Measurements from ENCODE around the gene FZR1. TPM values are rescaled to one million over a fixed set of nuclear protein-coding genes. Genes with fewer than 3 reads are reported as not detected.
"Not testable (repeated sequence)": the region's sequence is repeated elsewhere in the genome, so short reads cannot be mapped to it uniquely, and the experiment has no call there.

The FZR1 gene
- total RNA-seq, 1 donor from 2014 or later = 16.4 TPM

DNA sequence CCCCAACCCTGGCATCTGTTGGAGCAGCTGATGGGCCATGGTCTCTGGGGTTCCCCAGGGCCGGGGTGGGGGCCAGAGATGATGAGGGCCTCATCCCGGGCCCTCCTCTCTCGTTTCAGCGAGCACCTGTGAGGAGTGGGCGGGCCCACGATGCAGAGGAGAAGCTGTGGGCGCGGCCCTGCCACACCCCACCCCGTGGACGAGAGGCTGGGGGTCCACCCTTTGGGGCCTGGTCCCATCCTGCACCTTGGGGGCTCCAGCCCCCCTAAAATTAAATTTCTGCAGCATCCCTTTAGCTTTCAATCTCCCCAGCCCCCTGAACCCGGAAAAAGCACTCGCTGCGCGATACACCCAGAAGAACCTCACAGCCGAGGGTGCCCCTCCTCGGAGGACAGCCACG lies 72.3 kb downstream of the FZR1 start:
- H3K9me3 Mint-ChIP-seq = no peaks in the 10 kb centered on the region
- TF ChIP-seq, protein P1, sequence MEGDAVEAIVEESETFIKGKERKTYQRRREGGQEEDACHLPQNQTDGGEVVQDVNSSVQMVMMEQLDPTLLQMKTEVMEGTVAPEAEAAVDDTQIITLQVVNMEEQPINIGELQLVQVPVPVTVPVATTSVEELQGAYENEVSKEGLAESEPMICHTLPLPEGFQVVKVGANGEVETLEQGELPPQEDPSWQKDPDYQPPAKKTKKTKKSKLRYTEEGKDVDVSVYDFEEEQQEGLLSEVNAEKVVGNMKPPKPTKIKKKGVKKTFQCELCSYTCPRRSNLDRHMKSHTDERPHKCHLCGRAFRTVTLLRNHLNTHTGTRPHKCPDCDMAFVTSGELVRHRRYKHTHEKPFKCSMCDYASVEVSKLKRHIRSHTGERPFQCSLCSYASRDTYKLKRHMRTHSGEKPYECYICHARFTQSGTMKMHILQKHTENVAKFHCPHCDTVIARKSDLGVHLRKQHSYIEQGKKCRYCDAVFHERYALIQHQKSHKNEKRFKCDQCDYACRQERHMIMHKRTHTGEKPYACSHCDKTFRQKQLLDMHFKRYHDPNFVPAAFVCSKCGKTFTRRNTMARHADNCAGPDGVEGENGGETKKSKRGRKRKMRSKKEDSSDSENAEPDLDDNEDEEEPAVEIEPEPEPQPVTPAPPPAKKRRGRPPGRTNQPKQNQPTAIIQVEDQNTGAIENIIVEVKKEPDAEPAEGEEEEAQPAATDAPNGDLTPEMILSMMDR (IDR thresholded peaks at IDR 0.05) = no peak
- Histone ChIP-seq H3K9me3 (ENCODE audit: low read depth) (no peaks in the 10 kb centered on the region), H3K27me3 (peaks cover 79% of the 10 kb centered on the region), H3K4me2 (no peak overlapping the region), H3K9ac (no peak overlapping the region), H3F3A (ENCODE audit: low read depth) (peaks cover 36% of the 10 kb centered on the region), H3K36me3 (no peaks in the 10 kb centered on the region), H3K4me3 (no peak overlapping the region), H2AFZ (replicated peaks) (no peak overlapping the region), H4K20me1 (ENCODE audit: low read depth) (peaks cover 52% of the 10 kb centered on the region), H3K4me1 (peaks cover 11% of the 10 kb centered on the region), H3K79me2 (ENCODE audit: low read depth) (peaks cover under 1% of the 10 kb centered on the region), H3K27ac (no peak overlapping the region)
- no peak overlapping the region for H3K4me3 Mint-ChIP-seq
- H3K4me1 Mint-ChIP-seq = peaks cover 15% of the 10 kb centered on the region
- H3K27me3 Mint-ChIP-seq (ENCODE audit: insufficient read depth, low read depth) = peaks cover 9% of the 10 kb centered on the region
- no peak for DNase-seq (ENCODE audit: low spot score)
- H3K36me3 Mint-ChIP-seq = peaks cover 7% of the 10 kb centered on the region
- H3K27ac Mint-ChIP-seq = no peak overlapping the region

DNA sequence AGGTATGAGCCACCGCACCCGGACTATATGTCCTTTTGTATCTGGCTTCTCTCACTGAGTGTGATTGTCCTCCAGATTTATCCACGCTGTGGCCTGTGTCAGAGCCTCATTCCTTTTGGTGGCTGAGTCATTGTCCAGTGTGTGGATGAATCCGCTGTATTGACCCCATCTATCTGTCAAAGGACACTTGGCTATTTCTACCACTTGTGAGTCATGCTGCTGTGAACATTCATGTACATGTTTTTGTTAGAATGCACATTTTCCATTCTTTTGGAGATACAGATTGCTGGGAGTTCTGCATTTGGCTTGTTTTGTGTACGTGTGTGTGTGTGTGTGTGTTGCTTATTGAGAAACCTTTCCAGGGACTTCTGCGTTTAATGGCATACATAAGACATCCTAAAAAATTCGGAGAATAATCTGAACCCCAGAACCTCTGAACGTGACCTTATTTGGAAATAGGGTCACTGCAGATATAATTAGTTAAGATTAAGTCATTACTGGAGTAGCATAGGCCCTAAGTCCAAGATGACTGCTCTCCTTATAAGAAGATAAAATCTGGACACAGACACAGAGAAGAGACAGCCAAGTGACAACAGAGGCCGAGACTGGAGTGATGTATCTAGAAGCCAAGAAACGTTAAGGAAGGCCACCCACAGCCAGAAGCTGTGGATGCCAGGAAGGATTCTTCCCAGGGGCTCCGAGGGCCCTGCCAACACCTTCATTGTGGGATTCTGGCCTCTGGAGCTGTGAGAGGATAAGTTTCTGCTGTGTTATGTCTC lies 74.2 kb downstream of the FZR1 start:
- H3K4me3 ChIP-seq = no peak overlapping the region
- Mint-ChIP-seq H3K4me3 (peak overlapping the region; percentile 41), H3K4me1 (peaks cover 8% of the 10 kb centered on the region), H3K36me3 (peaks cover 2% of the 10 kb centered on the region), H3K9me3 (no peaks in the 10 kb centered on the region), H3K27ac (no peak overlapping the region), H3K27me3 (ENCODE audit: insufficient read depth, low read depth) (peaks cover 17% of the 10 kb centered on the region)
- no peak for DNase-seq (ENCODE audit: low spot score)
- no peak overlapping the region for H3K9ac ChIP-seq
- H3K36me3 ChIP-seq = no peaks in the 10 kb centered on the region
- H3K27ac ChIP-seq = no peak overlapping the region
- no peak overlapping the region for H2AFZ ChIP-seq (replicated peaks)
- peaks cover 11% of the 10 kb centered on the region for H3K4me1 ChIP-seq
- no peaks in the 10 kb centered on the region for H3K9me3 ChIP-seq (ENCODE audit: low read depth)
- TF ChIP-seq EZH2phosphoT487 (IDR thresholded peaks at IDR 0.05) (no peak), EZH2 (IDR thresholded peaks at IDR 0.05) (no peak)
- TF ChIP-seq, protein P1 (IDR thresholded peaks at IDR 0.05) = no peak
- H3K27me3 ChIP-seq = peaks cover 91% of the 10 kb centered on the region
- H3F3A ChIP-seq (ENCODE audit: low read depth) = peaks cover 25% of the 10 kb centered on the region
- no peak overlapping the region for H3K4me2 ChIP-seq
- no peaks in the 10 kb centered on the region for H3K79me2 ChIP-seq (ENCODE audit: low read depth)
- peaks cover 33% of the 10 kb centered on the region for H4K20me1 ChIP-seq (ENCODE audit: low read depth)

DNA sequence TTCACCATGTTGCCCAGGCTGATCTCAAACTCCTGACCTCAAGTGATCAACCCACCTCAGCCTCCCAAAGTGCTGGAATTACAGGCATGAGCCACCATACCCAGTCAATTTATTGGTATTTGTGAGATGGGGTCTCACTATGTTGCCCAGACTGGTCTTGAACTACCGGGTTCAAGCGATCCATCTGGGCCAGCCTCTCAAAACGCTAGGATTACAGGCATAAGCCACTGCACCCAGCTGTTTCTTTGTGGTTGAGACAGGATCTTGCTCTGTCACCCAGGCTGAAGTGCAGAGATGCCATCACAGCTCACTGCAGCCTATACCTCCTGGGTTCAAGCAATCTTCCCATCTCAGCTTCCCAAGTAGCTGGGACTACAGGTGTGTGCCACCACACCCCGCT lies 75.7 kb downstream of the FZR1 start:
- not testable (repeated sequence) for H3K4me3 ChIP-seq; H3K4me3 Mint-ChIP-seq; H3K79me2 ChIP-seq (ENCODE audit: low read depth); H3K4me1 Mint-ChIP-seq; H3K27ac Mint-ChIP-seq; DNase-seq (ENCODE audit: low spot score); H2AFZ ChIP-seq (replicated peaks); H3K4me2 ChIP-seq; H3K4me1 ChIP-seq; H3K27ac ChIP-seq; H3K36me3 Mint-ChIP-seq; H3K9me3 ChIP-seq (ENCODE audit: low read depth); H3K9ac ChIP-seq; H3K36me3 ChIP-seq; H3K9me3 Mint-ChIP-seq
- peaks cover 17% of the 10 kb centered on the region for H3K27me3 Mint-ChIP-seq (ENCODE audit: insufficient read depth, low read depth)
- peaks cover 18% of the 10 kb centered on the region for H4K20me1 ChIP-seq (ENCODE audit: low read depth)
- peaks cover 91% of the 10 kb centered on the region for H3K27me3 ChIP-seq
- peaks cover 13% of the 10 kb centered on the region for H3F3A ChIP-seq (ENCODE audit: low read depth)

DNA sequence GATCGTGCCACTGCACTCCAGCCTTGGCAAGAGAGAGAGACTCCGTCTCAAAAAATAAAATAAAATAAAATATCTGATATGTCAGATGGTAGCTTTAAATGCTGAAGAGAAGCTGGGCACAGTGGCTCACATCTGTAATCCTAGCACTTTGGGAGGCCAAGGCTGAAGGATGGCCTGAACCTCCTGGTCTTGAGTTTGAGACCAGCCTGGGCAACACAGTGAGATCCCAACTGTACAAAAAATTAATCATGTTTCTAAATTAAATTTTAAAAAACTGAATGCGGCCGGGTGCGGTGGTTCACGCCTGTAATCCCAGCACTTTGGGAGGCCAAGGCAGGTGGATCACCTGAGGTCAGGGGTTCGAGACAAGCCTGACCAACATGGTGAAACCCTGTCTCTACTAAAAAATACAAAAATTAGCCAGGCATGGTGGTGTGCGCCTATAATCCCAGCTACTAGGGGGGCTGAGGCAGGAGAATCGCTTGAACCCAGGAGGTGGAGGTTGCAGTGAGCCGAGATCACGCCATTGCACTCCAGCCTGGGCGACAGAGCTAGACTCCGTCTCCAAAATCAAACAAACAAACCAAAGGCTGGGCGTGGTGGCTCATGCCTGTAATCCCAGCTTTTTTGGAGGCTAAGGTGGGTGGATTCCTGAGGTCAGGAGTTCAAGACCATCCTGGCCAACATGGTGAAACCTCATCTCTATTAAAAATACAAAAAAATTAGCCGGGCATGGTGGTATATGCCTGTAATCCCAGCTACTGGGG lies 78.1 kb downstream of the FZR1 start:
- H3K4me3 ChIP-seq; H3F3A ChIP-seq (ENCODE audit: low read depth); H3K9me3 ChIP-seq (ENCODE audit: low read depth); H3K79me2 ChIP-seq (ENCODE audit: low read depth); H2AFZ ChIP-seq (replicated peaks); H3K4me2 ChIP-seq; H3K4me3 Mint-ChIP-seq; H3K36me3 Mint-ChIP-seq; H4K20me1 ChIP-seq (ENCODE audit: low read depth); H3K36me3 ChIP-seq; H3K27ac Mint-ChIP-seq; H3K4me1 Mint-ChIP-seq; H3K27ac ChIP-seq; H3K4me1 ChIP-seq; H3K9ac ChIP-seq; DNase-seq (ENCODE audit: low spot score); H3K9me3 Mint-ChIP-seq: not testable (repeated sequence)
- H3K27me3 ChIP-seq = peaks cover 88% of the 10 kb centered on the region
- H3K27me3 Mint-ChIP-seq (ENCODE audit: insufficient read depth, low read depth) = peaks cover 20% of the 10 kb centered on the region
